NCI-H1417 treated with DMSO at 0.1 percent for 48 hours (cell line): Measurements from ENCODE around the gene MAGI2.

Experiments
- DNase-seq: peaks from one replicate; lab custom pipeline; 2025; lab: John Stamatoyannopoulos, UW

MAGI2 gene

DNA sequence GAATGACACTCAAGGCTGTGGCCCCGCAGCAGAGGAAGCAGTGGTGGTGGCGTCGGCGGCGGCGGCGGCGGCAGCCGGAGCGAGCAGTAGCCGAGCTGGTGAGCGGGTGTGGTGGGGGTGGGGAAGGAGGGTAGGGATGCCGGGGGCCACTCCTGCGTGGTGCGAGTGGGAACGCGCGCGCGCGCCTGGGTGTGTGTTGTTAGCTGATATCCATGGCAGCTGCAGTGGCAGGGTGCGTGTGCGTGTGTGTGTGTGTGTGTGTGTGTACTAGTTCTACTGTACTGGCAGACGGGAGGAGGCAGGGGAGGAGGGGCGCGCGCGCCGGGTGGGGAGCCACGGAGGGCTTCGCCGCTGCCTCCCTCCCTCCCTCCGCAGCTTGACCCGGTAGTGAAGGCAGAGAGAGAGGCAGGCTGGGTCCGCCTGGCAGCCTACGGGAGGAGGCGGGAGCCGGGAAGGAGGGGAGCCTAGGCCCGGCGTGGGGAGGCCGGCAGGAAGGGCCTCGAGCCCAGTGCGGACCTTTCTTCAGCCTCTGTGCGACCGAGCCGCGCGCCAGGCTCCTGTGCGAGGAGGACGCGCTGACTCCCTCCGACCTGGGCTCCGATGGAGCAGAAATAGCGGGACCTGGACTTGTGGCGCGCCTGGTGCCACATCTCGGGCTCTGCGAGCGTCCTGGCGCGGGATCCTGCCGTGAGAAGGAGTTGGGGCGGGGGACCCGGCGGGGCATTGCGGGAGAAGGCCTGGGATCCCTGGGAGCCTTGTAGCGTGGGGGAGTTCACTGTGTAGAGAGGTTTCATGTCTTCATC, at the start of gene MAGI2:
TSS of gene MAGI2 (minus strand) at position 110 of the 803 bp plus-strand sequence. CDS start 347 bp downstream, outside the sequence.
- no peak for DNase-seq

DNA sequence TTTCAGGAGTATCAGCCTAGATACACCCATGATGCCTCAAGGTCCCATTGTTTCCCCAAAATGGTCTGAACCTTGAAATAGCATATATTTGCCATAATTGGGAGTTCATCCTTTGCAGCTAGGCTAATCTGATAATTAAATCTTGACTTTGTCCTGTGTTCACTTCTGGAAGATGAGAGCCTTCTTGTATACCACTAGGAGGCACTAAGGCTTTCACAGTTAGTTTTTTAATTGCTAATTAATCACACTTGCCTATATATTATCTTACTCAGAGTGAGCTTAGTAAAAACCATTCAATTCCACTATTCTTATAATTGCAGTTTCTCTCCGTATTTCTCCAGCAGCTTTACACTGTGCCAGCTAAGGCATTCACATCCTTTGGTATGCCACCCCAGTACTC, 48.7 kb upstream of the MAGI2 start:
- DNase-seq = no peak

DNA sequence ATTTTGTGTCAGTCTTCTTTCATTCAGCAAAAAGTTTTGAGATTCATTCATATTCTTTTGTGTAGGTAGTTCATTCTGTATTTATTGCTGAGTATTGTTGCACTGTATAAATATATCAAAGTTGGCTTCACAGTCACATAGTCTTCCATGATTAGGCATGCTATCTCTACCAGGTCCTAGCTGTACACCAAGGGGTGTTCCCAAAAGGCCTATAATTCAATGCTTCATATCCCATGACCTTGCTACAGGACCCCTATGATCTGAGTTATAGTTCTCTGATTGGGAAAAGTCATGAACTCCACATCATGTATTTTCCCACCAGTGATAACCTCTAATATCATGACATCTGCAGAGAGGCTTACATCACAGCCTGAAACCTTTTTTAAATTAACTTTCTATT, 47.3 kb upstream of the MAGI2 start:
- no peak for DNase-seq

DNA sequence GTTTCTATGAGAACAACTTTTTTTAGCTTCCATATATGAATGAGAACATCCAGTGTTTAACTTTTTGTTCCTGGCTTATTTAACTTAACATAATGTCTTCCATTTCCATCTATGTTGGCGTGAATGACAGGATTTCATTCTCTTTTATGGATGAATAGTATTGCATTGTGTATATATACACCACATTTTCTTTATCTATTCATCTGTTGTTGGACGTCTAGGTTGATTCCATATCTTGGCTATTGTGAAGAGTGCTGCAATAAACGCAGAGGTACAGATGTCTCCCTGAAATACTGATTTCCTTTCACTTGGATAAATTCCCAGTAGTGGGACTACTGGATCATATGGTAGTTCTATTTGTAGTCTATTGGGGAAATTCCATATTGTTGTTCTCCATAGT, 44.3 kb upstream of the MAGI2 start:
- no peak for DNase-seq

DNA sequence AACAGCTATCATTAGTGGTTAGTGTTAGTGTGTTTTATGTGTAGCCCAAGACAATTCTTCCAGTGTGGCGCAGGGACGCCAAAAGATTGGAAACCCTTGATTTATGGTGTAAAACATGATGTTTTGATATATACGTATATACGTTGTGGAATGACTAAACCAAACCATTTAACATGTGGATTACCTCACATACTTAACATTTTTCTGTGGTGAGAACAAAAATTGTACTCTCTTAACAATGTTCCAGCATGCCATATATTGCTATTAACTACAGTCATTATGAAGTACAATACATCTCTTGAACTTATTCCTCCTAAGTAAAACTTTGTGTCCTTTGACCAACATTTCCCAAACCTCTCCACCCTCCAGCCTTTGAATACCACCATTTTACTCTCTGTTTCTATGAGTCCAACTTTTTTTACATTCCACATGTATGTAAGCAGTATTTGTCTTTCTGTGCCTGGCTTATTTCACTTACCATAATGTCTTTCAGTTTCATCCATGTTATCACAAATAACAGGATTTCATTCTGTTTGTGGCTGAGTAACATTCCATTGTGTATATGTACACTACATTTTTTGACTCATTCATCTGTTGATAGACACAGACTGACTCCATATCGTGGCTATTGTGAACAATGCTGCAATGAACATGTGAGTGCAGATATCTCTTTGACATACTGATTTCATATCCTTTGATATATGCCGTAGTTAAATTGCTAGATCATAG, 42.2 kb upstream of the MAGI2 start:
- no peak for DNase-seq

DNA sequence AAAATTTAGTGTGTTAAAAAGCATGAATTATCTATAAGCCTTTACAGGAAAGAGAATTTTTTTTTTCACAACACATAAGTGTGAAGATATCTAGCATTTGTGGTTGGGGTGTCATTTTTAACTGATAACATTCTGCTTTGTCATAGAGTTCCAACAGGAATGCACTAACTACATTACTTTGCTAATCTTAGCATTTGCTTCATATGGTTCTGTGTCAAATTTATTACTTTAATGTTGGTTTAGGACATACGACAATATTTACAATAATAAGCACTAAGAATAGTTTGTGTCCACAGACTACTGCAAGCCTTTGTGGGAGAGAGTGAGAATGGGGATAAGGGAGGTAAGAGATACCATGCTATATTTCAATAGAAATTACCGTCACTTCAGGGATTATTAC, 40.6 kb upstream of the MAGI2 start:
- no peak for DNase-seq

DNA sequence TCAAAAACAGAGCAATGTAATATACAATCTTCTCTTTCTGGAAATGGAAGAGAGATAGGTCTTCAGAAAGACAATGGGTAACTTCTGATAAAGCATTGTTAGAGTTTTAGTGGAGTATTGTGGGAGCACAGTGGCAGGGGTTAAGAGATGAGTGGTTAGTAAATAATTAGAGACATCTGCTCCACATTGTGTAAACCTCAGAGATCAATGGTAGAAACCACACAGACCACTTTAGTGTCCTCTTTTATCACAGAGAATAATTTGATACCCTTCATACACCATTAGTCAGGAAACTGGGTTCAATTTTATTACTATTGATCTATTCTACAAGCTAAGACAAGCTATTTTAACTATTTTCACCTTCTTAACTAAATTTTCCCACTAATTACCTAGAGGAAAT, 35.9 kb upstream of the MAGI2 start:
- no peak for DNase-seq

DNA sequence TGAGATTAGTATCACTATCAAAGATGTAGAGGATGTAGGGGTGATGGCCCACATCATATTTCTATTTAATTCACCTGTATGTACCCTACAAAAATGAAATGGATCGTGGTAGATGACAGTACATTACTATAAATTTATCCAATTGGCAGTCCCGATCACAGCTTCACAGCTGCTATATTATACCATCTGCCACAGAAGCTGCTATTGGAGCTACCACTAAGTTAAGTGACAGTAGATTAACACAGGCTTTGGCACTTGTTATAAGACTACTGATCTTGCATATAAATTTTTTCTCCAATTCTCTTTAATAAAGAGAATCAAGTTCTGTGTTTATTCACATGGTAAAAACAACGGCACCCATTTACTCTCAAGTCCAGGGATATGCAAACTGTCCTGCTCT, 24.9 kb upstream of the MAGI2 start:
- no peak for DNase-seq

DNA sequence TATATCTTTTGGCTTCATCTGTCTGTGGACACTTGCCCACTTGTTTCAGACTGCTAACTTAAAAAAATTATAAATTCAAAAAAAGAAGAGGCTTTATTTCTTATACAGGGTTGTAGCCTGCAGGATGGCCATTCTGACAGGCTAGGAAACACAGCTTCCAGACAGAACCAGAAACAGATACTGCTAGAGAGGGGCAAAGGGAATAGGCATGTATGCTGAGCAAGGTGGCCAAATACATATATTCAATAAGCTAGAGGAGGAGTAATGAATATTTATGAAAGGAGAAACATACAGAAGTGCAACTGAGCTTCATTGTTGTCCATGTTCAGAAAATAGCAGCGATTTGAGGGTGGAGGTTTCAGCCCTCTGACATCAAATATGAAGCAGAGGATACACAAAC, 22.0 kb upstream of the MAGI2 start:
- no peak for DNase-seq

DNA sequence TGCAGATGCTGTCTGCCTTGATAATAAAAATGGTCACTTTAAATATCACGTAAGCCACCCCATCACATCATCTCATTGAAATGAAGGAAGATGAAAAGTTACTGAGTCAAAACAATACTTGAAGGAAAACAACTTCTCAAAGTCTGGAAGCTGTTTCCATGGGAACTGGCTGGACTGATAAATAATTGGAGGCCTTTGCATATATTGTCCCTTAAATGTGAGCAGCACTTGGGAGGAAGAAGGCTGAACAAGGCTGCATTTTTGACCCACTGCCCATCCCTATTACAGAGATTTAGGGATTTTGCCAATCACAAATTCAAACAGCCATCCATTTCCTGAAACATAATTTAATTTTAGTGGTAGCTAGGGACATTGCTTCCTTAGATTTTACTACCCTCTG, 18.2 kb upstream of the MAGI2 start:
- no peak for DNase-seq

DNA sequence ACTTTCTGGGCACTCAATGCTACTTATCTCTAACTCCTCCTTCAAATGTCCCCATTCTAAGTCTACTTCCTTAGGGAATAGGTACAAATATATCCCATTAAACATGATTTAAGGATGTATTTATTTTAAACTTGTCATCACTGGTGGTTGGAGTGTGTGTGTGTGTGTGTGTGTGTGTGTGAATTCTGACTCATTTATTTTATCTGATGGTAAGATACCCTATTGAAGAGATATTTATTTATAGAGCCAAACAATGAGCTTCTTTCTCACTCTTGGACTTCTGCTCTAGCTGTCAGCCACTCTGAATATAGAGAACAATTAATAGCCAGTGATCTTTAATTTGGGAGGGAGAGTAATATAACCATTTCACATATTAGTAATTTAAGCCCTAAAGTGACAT, 17.8 kb upstream of the MAGI2 start:
- no peak for DNase-seq

DNA sequence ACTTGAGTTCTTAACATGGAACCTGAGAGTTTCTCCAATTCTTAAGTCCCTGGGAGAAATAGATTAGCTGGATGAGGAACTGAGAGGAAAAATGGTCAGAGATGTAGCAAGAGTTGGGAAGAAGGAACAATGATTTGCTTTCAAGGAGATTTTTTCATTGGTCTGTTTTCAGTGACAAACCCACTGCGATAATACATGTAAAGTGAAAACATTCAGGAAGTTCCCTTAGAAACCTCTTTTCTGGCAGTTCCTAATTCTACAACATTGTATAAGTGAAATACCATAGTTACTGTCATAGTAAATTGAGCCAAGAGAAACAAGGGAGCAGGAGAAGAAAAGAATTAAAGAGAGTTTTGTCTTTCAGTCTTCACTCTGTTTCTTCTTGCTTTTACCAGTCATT, 12.1 kb upstream of the MAGI2 start:
- no peak for DNase-seq

DNA sequence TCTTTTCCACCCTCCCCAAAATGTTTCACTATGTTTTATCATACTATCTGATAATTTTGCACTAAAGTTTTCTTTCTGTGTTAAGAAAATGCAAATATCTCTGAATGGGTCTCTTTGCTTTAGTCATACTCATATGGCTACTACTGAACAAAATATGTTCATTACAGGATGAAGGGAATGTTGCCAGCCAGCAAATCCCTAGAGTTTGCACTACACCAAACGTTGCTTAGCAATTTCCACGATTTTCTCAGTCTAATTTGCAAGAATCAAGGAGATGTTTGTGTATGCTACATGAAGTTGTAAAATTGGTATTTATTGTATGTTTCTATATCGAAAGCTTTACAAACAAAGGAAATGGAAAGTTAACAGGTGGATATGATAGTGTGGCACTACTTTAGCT, 10.6 kb upstream of the MAGI2 start:
- no peak for DNase-seq

DNA sequence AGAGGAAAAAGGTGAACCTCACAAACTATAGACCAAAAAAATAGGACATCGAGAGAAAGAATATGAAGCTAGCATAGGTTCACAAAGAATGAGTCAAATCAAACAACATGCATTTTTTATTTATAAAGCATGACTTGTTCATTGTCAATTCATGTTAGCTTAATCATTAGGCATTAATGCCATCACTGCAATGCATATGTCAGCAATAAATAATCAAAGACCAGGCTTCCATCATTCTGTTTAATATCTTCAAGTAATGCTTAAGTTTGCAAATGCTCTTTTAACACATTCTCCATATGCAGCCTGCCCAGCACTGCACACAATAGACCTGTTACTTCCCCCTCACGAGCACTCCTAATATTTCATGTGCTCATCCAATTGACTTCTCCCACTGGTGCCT, 8.9 kb upstream of the MAGI2 start:
- DNase-seq = no peak

DNA sequence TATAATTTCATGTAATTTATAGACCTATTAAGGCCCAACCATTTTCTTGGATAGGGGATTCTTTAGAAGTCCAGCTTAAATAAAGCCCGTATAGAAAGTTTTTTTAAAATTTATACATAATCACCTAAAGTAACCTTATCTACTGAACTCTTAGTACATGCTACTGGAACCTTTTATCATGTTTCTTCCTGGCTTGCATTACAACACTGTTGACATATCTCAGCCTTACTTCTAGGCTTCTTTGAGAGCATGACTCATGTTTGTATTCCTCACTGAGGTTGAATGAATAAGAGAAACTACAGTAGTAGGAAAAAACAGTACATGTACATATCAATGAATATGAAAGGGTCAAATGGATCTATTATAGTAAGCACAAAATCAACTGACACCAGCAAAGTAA, 8.2 kb upstream of the MAGI2 start:
- DNase-seq = no peak

DNA sequence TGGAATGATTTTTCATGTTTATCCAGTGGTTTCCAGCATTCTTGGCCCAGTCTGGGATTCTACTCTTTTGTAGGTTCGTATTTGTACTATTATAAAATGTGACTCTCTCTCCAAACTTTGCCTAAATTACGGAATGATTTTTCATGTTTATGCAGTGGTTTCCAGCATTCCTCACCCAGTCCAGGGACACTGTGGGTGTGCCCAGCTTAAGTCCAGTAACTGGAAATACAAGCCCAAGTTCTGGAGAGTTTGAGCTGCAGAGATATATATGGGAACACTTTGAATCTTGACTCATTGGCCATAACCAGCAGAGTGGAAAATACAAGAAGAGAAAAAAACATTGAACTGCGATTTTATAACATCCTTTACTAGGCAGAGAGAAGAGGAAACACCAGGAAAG, 5.9 kb upstream of the MAGI2 start:
- DNase-seq = no peak

DNA sequence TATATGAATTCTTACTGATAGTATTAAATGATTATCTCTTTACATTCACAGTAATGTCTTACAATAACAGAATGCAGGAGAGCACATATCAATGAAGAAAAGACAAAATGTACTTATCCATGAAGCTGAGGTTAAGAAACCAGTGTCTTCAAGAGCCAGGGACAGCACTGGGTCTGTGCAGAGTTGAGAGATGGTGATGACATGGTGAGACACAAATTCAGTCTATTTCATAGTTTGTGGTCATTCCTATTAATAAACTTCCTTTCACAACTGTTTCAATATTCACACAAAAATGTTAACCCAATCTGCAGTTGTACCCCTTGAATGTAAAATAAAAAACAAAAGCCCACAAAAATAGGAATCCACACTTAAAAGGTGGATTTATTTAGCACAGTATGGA, 5.3 kb upstream of the MAGI2 start:
- DNase-seq = no peak

DNA sequence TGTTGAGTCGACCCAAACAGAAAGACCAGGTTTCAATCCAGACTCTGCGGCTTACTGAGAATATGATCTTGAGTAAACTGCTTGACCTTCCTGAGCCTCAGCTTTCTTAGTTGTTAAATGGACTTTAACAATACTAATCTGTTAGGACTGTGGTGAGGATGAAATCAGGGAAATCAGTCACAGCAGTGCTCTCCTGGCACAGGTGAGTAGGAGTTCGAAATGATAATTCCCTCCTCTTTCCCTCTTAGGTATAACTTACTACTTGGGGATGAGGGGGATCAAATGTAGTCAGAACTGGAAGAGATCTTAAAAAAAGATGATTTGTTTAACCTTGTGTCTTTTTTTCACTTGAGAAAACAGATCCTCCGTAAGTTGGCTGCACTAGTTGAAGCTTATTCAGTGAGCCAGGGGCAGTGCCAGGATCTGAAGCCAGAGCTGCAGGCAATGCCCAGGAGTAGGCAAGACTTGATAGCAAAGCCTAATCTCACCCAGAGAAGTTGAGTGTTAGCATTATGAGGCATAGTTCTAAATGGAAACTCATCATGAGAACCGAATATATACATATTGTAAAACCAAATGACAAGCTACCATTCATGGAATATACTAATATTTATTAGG, 1.8 kb upstream of the MAGI2 start:
- no peak for DNase-seq

DNA sequence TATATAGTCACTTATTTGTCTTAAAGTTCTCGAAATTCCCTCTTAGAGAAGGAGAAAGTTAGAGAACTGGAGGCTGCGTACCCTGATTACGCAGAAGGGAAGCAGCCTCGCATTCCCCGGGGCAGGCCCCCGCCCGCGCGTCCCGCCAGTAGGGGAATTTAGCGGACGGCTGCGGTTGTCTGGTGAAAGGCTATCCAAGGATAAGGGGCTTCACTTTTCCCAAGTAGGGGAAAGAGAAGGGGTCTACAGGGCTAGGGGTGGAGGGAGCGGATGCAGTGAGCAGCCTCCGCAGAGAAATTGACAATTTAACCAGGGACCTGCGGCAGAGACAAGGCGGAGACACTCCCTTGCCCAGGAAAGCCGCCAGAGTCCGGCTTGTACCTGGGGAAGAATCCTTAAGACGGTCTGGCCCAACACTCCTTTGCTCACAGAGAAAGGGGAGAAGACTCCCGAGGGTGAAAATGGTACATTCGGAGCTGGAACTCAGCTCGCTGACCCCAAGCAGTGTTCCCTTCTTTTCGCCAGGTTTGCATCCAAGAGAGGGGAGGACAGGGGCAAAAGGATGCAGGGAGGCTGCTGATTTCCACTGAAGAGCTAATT, 994 bp upstream of the MAGI2 start:
- no peak for DNase-seq

DNA sequence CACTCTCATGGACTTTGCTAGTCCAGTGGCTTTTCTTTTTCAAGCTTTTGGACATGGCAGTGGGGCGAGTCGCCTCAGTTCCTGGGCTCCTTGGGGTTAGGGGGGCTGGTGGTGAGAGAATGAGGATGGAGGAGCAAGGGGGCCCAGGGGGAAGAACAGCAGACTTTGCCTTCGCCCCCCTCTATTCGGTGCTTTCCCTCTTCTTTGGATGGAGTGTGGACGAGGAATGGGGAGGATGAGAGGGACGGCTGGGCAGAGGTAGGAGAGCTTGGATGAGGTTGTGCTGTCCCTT, 255 bp downstream of the MAGI2 start:
- DNase-seq = no peak

DNA sequence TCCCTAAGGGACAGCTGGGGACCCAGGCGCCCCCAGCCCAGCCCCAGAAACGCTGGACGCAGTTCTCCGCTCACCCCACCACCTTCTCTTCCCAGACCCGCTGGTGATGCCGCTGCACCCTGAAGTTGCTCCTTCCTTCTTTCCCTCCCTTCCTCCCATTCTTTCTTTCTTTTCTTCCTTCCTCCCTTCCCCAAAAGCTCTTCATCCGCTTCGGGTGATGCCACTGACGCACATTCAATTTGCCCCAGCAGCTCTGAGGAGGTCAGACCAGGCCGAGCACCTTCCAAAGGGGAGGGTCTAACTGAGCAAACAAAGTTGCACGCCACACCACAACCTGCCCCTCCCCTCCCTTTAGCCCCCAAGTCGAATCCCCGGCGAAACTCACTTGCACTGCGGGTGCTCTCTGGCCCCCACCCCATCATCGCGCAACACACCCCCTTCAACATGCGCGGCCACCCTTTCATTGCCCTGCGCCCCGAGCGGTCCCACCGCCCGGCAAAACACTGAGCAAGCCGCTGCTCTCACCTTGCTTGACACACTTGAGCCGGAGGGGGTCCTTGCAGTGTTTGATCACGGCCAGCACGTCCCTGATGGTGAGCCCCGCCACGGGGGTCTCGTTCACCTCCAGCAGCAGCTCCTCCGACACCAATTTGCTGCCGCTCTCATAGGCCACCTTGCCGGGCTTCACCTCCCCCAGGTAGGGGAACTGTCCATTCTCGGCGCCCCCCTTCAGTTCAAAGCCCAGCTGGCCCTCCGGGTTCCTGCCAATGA, 787 bp downstream of the MAGI2 start:
- no peak for DNase-seq

DNA sequence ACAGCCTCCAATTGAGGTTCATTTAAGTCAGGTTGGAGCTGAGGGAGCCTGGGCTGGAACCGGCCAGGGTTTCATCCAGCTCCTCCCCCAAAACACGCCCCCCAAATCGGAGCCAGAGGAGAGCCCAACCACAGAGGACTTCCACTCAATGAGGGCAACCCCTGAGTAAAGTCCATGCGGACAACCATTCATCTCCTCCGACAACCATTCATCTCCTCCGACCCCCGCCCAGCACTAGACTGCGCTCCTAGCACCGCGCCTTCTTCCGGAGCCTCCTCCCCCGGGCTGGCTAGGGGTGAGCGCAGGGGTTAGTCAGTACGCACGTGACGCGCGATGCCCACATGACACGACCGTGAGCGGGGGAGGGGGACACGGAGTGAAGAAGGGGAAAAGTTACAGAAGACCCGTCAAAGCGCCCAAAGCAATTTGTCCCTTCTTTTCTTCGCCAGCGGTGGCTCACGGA, 1.4 kb downstream of the MAGI2 start:
- DNase-seq = no peak
